SK-N-MC (cell line): ENCODE results near the gene ELAVL2.

ENCODE experiments used
- DNase-seq: peaks from one replicate; pipeline ENCODE4 v3.0.0-alpha.2; 2011; ENCODE audit warnings: low read depth, low spot score
- H3K27ac ChIP-seq: fragments of 200-600 bp; sonication (generic); 2 replicates; pipeline ENCODE4 v1.5.1; 2016; ENCODE audit warnings: mixed run types
- H3K36me3 ChIP-seq: fragments of 200-600 bp; sonication (generic); 2 replicates; pipeline ENCODE4 v1.6.1; 2017; ENCODE audit warnings: antibody characterized with exemption, low read length, mixed read lengths; ENCODE audit not compliant: insufficient read depth
- H3K4me3 ChIP-seq: fragments of 200-600 bp; sonication (generic); 2 replicates; pipeline ENCODE4 v1.5.1; 2016
- H3K9ac ChIP-seq: fragments of 200-600 bp; sonication (generic); 2 replicates; pipeline ENCODE4 v1.8.0; 2017; ENCODE audit warnings: mixed run types, mixed read lengths; ENCODE audit not compliant: insufficient read length
- H3K9me3 ChIP-seq: fragments of 200-600 bp; sonication (generic); 2 replicates; pipeline ENCODE4 v1.6.1; 2017; ENCODE audit warnings: low read depth, mild to moderate bottlenecking, antibody characterized with exemption, low read length, moderate library complexity, mixed read lengths
- EZH2 ChIP-seq: fragments of 200-600 bp; sonication (generic); IDR thresholded peaks from one replicate; pipeline ENCODE4 v1.6.1; 2017; ENCODE audit warnings: antibody characterized with exemption
- FOXP2 ChIP-seq: optimal IDR thresholded peaks from 2 replicates; pipeline ENCODE3; 2011; ENCODE audit warnings: mild to moderate bottlenecking, moderate library complexity; ENCODE audit not compliant: insufficient read depth; ENCODE audit errors: extremely low read length, control extremely low read depth
- POLR2AphosphoS5 ChIP-seq: IDR thresholded peaks from 2 replicates; pipeline ENCODE4 v1.6.1; 2012; ENCODE audit warnings: mild to moderate bottlenecking, low read depth, low read length, borderline replicate concordance

Gene ELAVL2

GRCh38 chr9:23662320-23662719 lies 163.7 kb downstream of the ELAVL2 start:
- H3K36me3 ChIP-seq: no peaks in the 10 kb centered on the region
- H3K4me3 ChIP-seq: no peak overlapping the region
- DNase-seq: no peak
- TF ChIP-seq EZH2 (no peak), FOXP2 (no peak), POLR2AphosphoS5 (no peak)
- no peaks in the 10 kb centered on the region for H3K9me3 ChIP-seq
- no peak overlapping the region for H3K9ac ChIP-seq
- H3K27ac ChIP-seq: no peak overlapping the region

GRCh38 chr9:23659346-23660006 lies 166.6 kb downstream of the ELAVL2 start:
- no peaks in the 10 kb centered on the region for H3K9me3 ChIP-seq
- no peak overlapping the region for H3K27ac ChIP-seq
- TF ChIP-seq EZH2 (no peak), FOXP2 (no peak), POLR2AphosphoS5 (no peak)
- no peaks in the 10 kb centered on the region for H3K36me3 ChIP-seq
- no peak overlapping the region for H3K9ac ChIP-seq
- no peak for DNase-seq
- H3K4me3 ChIP-seq: no peak overlapping the region

GRCh38 chr9:23658376-23659258 lies 167.4 kb downstream of the ELAVL2 start:
- TF ChIP-seq FOXP2: no peak
- TF ChIP-seq EZH2: no peak
- no peak for TF ChIP-seq POLR2AphosphoS5
- Histone ChIP-seq H3K27ac (no peak overlapping the region), H3K9ac (no peak overlapping the region), H3K4me3 (no peak overlapping the region), H3K9me3 (no peaks in the 10 kb centered on the region), H3K36me3 (no peaks in the 10 kb centered on the region)
- no peak for DNase-seq

GRCh38 chr9:23651051-23651450 lies 175.0 kb downstream of the ELAVL2 start:
- H3K9ac ChIP-seq: no peak overlapping the region
- H3K9me3 ChIP-seq: no peaks in the 10 kb centered on the region
- H3K36me3 ChIP-seq: no peaks in the 10 kb centered on the region
- no peak for DNase-seq
- no peak for TF ChIP-seq POLR2AphosphoS5
- no peak overlapping the region for H3K4me3 ChIP-seq
- no peak overlapping the region for H3K27ac ChIP-seq

GRCh38 chr9:23648651-23649050 lies 177.4 kb downstream of the ELAVL2 start:
- H3K9ac ChIP-seq: no peak overlapping the region
- no peaks in the 10 kb centered on the region for H3K36me3 ChIP-seq
- H3K9me3 ChIP-seq: no peaks in the 10 kb centered on the region
- H3K27ac ChIP-seq: no peak overlapping the region
- TF ChIP-seq EZH2 (no peak), FOXP2 (no peak), POLR2AphosphoS5 (no peak)
- no peak for DNase-seq
- H3K4me3 ChIP-seq: no peak overlapping the region

- no peaks in the 10 kb centered on the region for H3K9me3 ChIP-seq
- no peak overlapping the region for H3K27ac ChIP-seq
- no peaks in the 10 kb centered on the region for H3K36me3 ChIP-seq
- DNase-seq: no peak
- no peak overlapping the region for H3K4me3 ChIP-seq
- TF ChIP-seq EZH2 (no peak), FOXP2 (no peak), POLR2AphosphoS5 (no peak)
- H3K9ac ChIP-seq: no peak overlapping the region
Measured at GRCh38 chr9:23644896-23645295, 181.1 kb downstream of the ELAVL2 start.

- DNase-seq: no peak
- H3K27ac ChIP-seq: no peak overlapping the region
- no peak overlapping the region for H3K9ac ChIP-seq
- no peaks in the 10 kb centered on the region for H3K36me3 ChIP-seq
- TF ChIP-seq POLR2AphosphoS5 (no peak), EZH2 (no peak), FOXP2 (no peak)
- H3K9me3 ChIP-seq: no peaks in the 10 kb centered on the region
- no peak overlapping the region for H3K4me3 ChIP-seq
Measured at GRCh38 chr9:23644326-23644725, 181.7 kb downstream of the ELAVL2 start.

- Histone ChIP-seq H3K27ac (no peak overlapping the region), H3K9me3 (no peaks in the 10 kb centered on the region), H3K4me3 (no peak overlapping the region), H3K9ac (no peak overlapping the region), H3K36me3 (no peaks in the 10 kb centered on the region)
- DNase-seq: no peak
- TF ChIP-seq EZH2: no peak
- no peak for TF ChIP-seq POLR2AphosphoS5
- no peak for TF ChIP-seq FOXP2
Measured at GRCh38 chr9:23643656-23644258, 182.3 kb downstream of the ELAVL2 start.
